OCI-LY3 (cell line): ENCODE results near the gene ADGRF3.
"Not testable (repeated sequence)": the region's sequence is repeated elsewhere in the genome, so short reads cannot be mapped to it uniquely, and the experiment has no call there.

ENCODE experiments used
- H2AFZ ChIP-seq: fragments of 200-600, 300-600 bp; shearing (Covaris generic); 2 replicates; pipeline ENCODE4 v1.6.0; 2014; ENCODE audit warnings: antibody characterized with exemption, low read depth, low read length
- H3K27ac ChIP-seq: fragments of 200-600, 300-600 bp; sonication (generic); 2 replicates; pipeline ENCODE4 v1.5.1; 2014; ENCODE audit warnings: mild to moderate bottlenecking, low read length, moderate library complexity, mixed read lengths
- H3K27me3 ChIP-seq: fragments of 200-600, 300-600 bp; sonication (generic); 2 replicates; pipeline ENCODE4 v1.6.1; 2014; ENCODE audit warnings: low read depth, low read length, mixed read lengths
- H3K36me3 ChIP-seq: fragments of 200-600, 300-600 bp; sonication (generic); replicated peaks from 2 replicates; pipeline ENCODE3; 2014; ENCODE audit warnings: low read depth, low read length, mixed read lengths
- H3K4me1 ChIP-seq: fragments of 300-600, 200-600 bp; sonication (generic); 2 replicates; pipeline ENCODE4 v1.6.1; 2014; ENCODE audit warnings: low read length, mixed read lengths
- H3K4me2 ChIP-seq: fragments of 200-600, 300-600 bp; sonication (generic); 2 replicates; pipeline ENCODE4 v1.6.1; 2014; ENCODE audit warnings: low read length, mixed read lengths
- H3K4me3 ChIP-seq: fragments of 300-600, 200-600 bp; sonication (generic); 2 replicates; pipeline ENCODE4 v1.5.1; 2014; ENCODE audit warnings: antibody characterized with exemption, mild to moderate bottlenecking, low read length, moderate library complexity
- H3K79me2 ChIP-seq: fragments of 300-600, 200-600 bp; shearing (Covaris generic); 2 replicates; pipeline ENCODE4 v1.6.1; 2014; ENCODE audit warnings: mild to moderate bottlenecking, low read length, mixed read lengths
- H3K9ac ChIP-seq: fragments of 300-600, 200-600 bp; shearing (Covaris generic); 2 replicates; pipeline ENCODE4 v1.6.0; 2014; ENCODE audit warnings: mild to moderate bottlenecking, low read length, moderate library complexity
- H3K9me3 ChIP-seq: fragments of 200-600, 300-600 bp; shearing (Covaris generic); 2 replicates; pipeline ENCODE4 v1.6.1; 2014; ENCODE audit warnings: low read length, mixed read lengths; ENCODE audit not compliant: insufficient read depth
- H4K20me1 ChIP-seq: fragments of 200-600, 300-600 bp; sonication (generic); 2 replicates; pipeline ENCODE4 v1.6.1; 2016; ENCODE audit warnings: low read length, mixed read lengths; ENCODE audit not compliant: insufficient read depth
- CTCF ChIP-seq: fragments of 200-600, 300-600 bp; sonication (generic); IDR thresholded peaks from 2 replicates; pipeline ENCODE4 v1.5.1; 2014; ENCODE audit warnings: antibody characterized with exemption, low read length, low read depth
- EZH2phosphoT487 ChIP-seq: fragments of 200-600 bp; shearing (Covaris generic); IDR thresholded peaks from 2 replicates; pipeline ENCODE4 v1.6.1; 2018; ENCODE audit warnings: antibody characterized with exemption, mixed run types, low read depth

ADGRF3 gene

GRCh38 chr2:26268213-26268612 is 78.4 kb downstream of the ADGRF3 start:
- no peaks in the 10 kb centered on the region for H3K27me3 ChIP-seq
- H3K4me1 ChIP-seq: peaks cover 17% of the 10 kb centered on the region
- no peak for TF ChIP-seq EZH2phosphoT487
- no peak for TF ChIP-seq CTCF
- no peak overlapping the region for H3K9ac ChIP-seq
- H3K4me3 ChIP-seq: no peak overlapping the region
- H3K27ac ChIP-seq: no peak overlapping the region
- H3K4me2 ChIP-seq: no peak overlapping the region
- H3K9me3 ChIP-seq: no peaks in the 10 kb centered on the region
- no peaks in the 10 kb centered on the region for H3K79me2 ChIP-seq
- peaks cover 7% of the 10 kb centered on the region; the same call in 1 of the 2 replicates for H4K20me1 ChIP-seq
- no peaks in the 10 kb centered on the region for H3K36me3 ChIP-seq
- H2AFZ ChIP-seq: no peak overlapping the region

GRCh38 chr2:26258836-26259235 is 87.8 kb downstream of the ADGRF3 start:
- H3K27me3 ChIP-seq, H3K27ac ChIP-seq, H4K20me1 ChIP-seq, H3K9me3 ChIP-seq, H3K79me2 ChIP-seq, H3K4me3 ChIP-seq, H3K4me1 ChIP-seq, H2AFZ ChIP-seq, H3K36me3 ChIP-seq, H3K9ac ChIP-seq, H3K4me2 ChIP-seq: not testable (repeated sequence)
